ENCODE measurements around the gene MYORG.

MYORG gene

GRCh38 chr9:34328987-34329832, 47.5 kb downstream of the MYORG start, which contains the start of the genes KIF24 and NUDT2:
Gene KIF24, minus strand, starts transcription at chr9:34329268. Its CDS starts 17,922 bp downstream, at chr9:34311346.
Gene NUDT2, plus strand, starts transcription at chr9:34329569. Its CDS starts 9,471 bp downstream, at chr9:34339040.
- Histone ChIP-seq H3K27me3 (ENCODE audit: insufficient read depth, low read length) (no peaks in the 10 kb centered on the region), H3K9me3 (ENCODE audit: insufficient read depth, low read depth, low read length) (no peaks in the 10 kb centered on the region), H3K27ac (ENCODE audit: low read depth, low read length) (peak within 1 kb of the TSS; percentile 91), H3K36me3 (ENCODE audit: insufficient read depth, low read length) (no peaks in the 10 kb centered on the region), H3K4me3 (ENCODE audit: low read length) (peak within 1 kb of the TSS; percentile 83), H3K9ac (ENCODE audit: low read depth, low read length) (peak within 1 kb of the TSS; percentile 89), H3K4me1 (ENCODE audit: insufficient read depth, low read length) (peaks cover 12% of the 10 kb centered on the region; the same call in 1 of the 2 replicates)
- WGBS: under 1% methylated on average over 64 of the region's 64 CpGs

- no peaks in the 10 kb centered on the region for H3K27me3 ChIP-seq (ENCODE audit: insufficient read depth, low read length)
- H3K4me3 ChIP-seq (ENCODE audit: low read length): peak overlapping the region; percentile 83
- H3K36me3 ChIP-seq (ENCODE audit: insufficient read depth, low read length): no peaks in the 10 kb centered on the region
- H3K4me1 ChIP-seq (ENCODE audit: insufficient read depth, low read length): peaks cover 6% of the 10 kb centered on the region; the same call in 1 of the 2 replicates
- no peaks in the 10 kb centered on the region for H3K9me3 ChIP-seq (ENCODE audit: insufficient read depth, low read depth, low read length)
- peak overlapping the region; percentile 77 for H3K9ac ChIP-seq (ENCODE audit: low read depth, low read length)
- WGBS: 2% methylated on average over 11 of the region's 11 CpGs
- peak overlapping the region; percentile 54 for H3K27ac ChIP-seq (ENCODE audit: low read depth, low read length)
Measured at GRCh38 chr9:34328500-34328986, 48.2 kb downstream of the MYORG start.

- no peaks in the 10 kb centered on the region for H3K27me3 ChIP-seq (ENCODE audit: insufficient read depth, low read length)
- H3K36me3 ChIP-seq (ENCODE audit: insufficient read depth, low read length): no peaks in the 10 kb centered on the region
- 79% methylated on average over 1 of the region's 1 CpG for whole genome bisulfite sequencing
- no peak overlapping the region for H3K27ac ChIP-seq (ENCODE audit: low read depth, low read length)
- peaks cover 5% of the 10 kb centered on the region; the same call in 1 of the 2 replicates for H3K4me1 ChIP-seq (ENCODE audit: insufficient read depth, low read length)
- H3K4me3 ChIP-seq (ENCODE audit: low read length): no peak overlapping the region
- H3K9me3 ChIP-seq (ENCODE audit: insufficient read depth, low read depth, low read length): no peaks in the 10 kb centered on the region
- 0 out of 2 replicates have a peak overlapping the region, but pooled peaks have one; percentile 24 for H3K9ac ChIP-seq (ENCODE audit: low read depth, low read length)
Measured at GRCh38 chr9:34326690-34327089, 50.0 kb downstream of the MYORG start.

- Histone ChIP-seq H3K27me3 (ENCODE audit: insufficient read depth, low read length) (no peaks in the 10 kb centered on the region), H3K9me3 (ENCODE audit: insufficient read depth, low read depth, low read length) (no peaks in the 10 kb centered on the region), H3K4me1 (ENCODE audit: insufficient read depth, low read length) (peaks cover 4% of the 10 kb centered on the region; the same call in 1 of the 2 replicates), H3K27ac (ENCODE audit: low read depth, low read length) (no peak overlapping the region), H3K9ac (ENCODE audit: low read depth, low read length) (no peak overlapping the region), H3K36me3 (ENCODE audit: insufficient read depth, low read length) (no peaks in the 10 kb centered on the region), H3K4me3 (ENCODE audit: low read length) (no peak overlapping the region)
- 76% methylated on average over 2 of the region's 2 CpGs for WGBS
Measured at GRCh38 chr9:34322899-34323591, 53.7 kb downstream of the MYORG start.

GRCh38 chr9:34321451-34321850, 55.2 kb downstream of the MYORG start:
- no peaks in the 10 kb centered on the region for H3K27me3 ChIP-seq (ENCODE audit: insufficient read depth, low read length)
- no peak overlapping the region for H3K9ac ChIP-seq (ENCODE audit: low read depth, low read length)
- H3K4me3 ChIP-seq (ENCODE audit: low read length): no peak overlapping the region
- H3K9me3 ChIP-seq (ENCODE audit: insufficient read depth, low read depth, low read length): no peaks in the 10 kb centered on the region
- no peak overlapping the region for H3K27ac ChIP-seq (ENCODE audit: low read depth, low read length)
- 95% methylated on average over 7 of the region's 7 CpGs for WGBS
- H3K4me1 ChIP-seq (ENCODE audit: insufficient read depth, low read length): no peaks in the 10 kb centered on the region
- H3K36me3 ChIP-seq (ENCODE audit: insufficient read depth, low read length): no peaks in the 10 kb centered on the region

GRCh38 chr9:34318163-34318790, 58.4 kb downstream of the MYORG start:
- no peaks in the 10 kb centered on the region for H3K9me3 ChIP-seq (ENCODE audit: insufficient read depth, low read depth, low read length)
- no peaks in the 10 kb centered on the region for H3K4me1 ChIP-seq (ENCODE audit: insufficient read depth, low read length)
- 96% methylated on average over 44 of the region's 44 CpGs for WGBS

GRCh38 chr9:34317436-34317835, 59.3 kb downstream of the MYORG start:
- H3K36me3 ChIP-seq (ENCODE audit: insufficient read depth, low read length): no peaks in the 10 kb centered on the region
- H3K27ac ChIP-seq (ENCODE audit: low read depth, low read length): no peak overlapping the region
- WGBS: 94% methylated on average over 2 of the region's 2 CpGs
- H3K9ac ChIP-seq (ENCODE audit: low read depth, low read length): no peak overlapping the region
- H3K27me3 ChIP-seq (ENCODE audit: insufficient read depth, low read length): no peaks in the 10 kb centered on the region
- H3K4me3 ChIP-seq (ENCODE audit: low read length): no peak overlapping the region
- no peaks in the 10 kb centered on the region for H3K9me3 ChIP-seq (ENCODE audit: insufficient read depth, low read depth, low read length)
- H3K4me1 ChIP-seq (ENCODE audit: insufficient read depth, low read length): no peaks in the 10 kb centered on the region

More at GRCh38 chr9:34318163-34318790, 58.4 kb downstream of the MYORG start:
- Histone ChIP-seq H3K9ac (ENCODE audit: low read depth, low read length) (no peak overlapping the region), H3K36me3 (ENCODE audit: insufficient read depth, low read length) (no peaks in the 10 kb centered on the region), H3K27me3 (ENCODE audit: insufficient read depth, low read length) (no peaks in the 10 kb centered on the region), H3K27ac (ENCODE audit: low read depth, low read length) (no peak overlapping the region), H3K4me3 (ENCODE audit: low read length) (no peak overlapping the region)

All from HUES64 (cell line).